Liver (tissue), 9 donors: ENCODE measurements around the gene CCDC93. TPM values are rescaled to one million over a fixed set of nuclear protein-coding genes. Genes with fewer than 3 reads are reported as not detected.

Source experiments
- DNase-seq: peaks from one replicate; pipeline ENCODE4 v3.0.0-alpha.2; 2017; ENCODE audit warnings: low spot score
- H3K27ac ChIP-seq, 2 donors: one replicate each; pipeline ENCODE4 v1.7.0; 2013; ENCODE audit warnings: inconsistent platforms in 2 of 2, low read length in 2 of 2, control low read depth in 1 of 2, low read depth in 1 of 2, mild to moderate bottlenecking in 1 of 2
- H3K27me3 ChIP-seq, 4 donors: one replicate each; pipeline versions ENCODE4 v1.6.1 to v1.7.0; 2013; ENCODE audit warnings: low read length in 3 of 4, inconsistent platforms in 1 of 4, mild to moderate bottlenecking in 1 of 4, moderate library complexity in 1 of 4; ENCODE audit not compliant: control insufficient read depth in 4 of 4, insufficient read depth in 4 of 4
- H3K36me3 ChIP-seq, 4 donors: one replicate each; pipeline versions ENCODE4 v1.6.1 to v1.7.0; 2013; ENCODE audit warnings: low read length in 3 of 4, mild to moderate bottlenecking in 3 of 4, low read depth in 1 of 4, moderate library complexity in 1 of 4; ENCODE audit not compliant: control insufficient read depth in 4 of 4, insufficient read depth in 3 of 4
- H3K4me1 ChIP-seq, 4 donors: one replicate each; pipeline versions ENCODE4 v1.6.1 to v1.7.0; 2013; ENCODE audit warnings: low read length in 3 of 4, mild to moderate bottlenecking in 3 of 4, moderate library complexity in 1 of 4; ENCODE audit not compliant: control insufficient read depth in 4 of 4, insufficient read depth in 4 of 4
- H3K4me3 ChIP-seq, 3 donors: one replicate each; pipeline versions ENCODE4 v1.6.1 to v1.7.0; 2013; ENCODE audit warnings: low read length in 3 of 3, control low read depth in 1 of 3, low read depth in 1 of 3, mild to moderate bottlenecking in 1 of 3
- H3K9ac ChIP-seq, 2 donors: one replicate each; pipeline ENCODE4 v1.7.0; 2013; ENCODE audit warnings: low read length in 2 of 2, mild to moderate bottlenecking in 2 of 2, moderate library complexity in 2 of 2, control low read depth in 1 of 2, low read depth in 1 of 2
- H3K9me3 ChIP-seq, 4 donors: one replicate each; pipeline versions ENCODE4 v1.6.1 to v1.7.0; 2013; ENCODE audit warnings: low read length in 3 of 4; ENCODE audit not compliant: control insufficient read depth in 4 of 4
- EGR1 ChIP-seq, 2 donors: IDR thresholded peaks; 2 replicates each; pipeline ENCODE4 v1.6.1; 2016 to 2018; ENCODE audit warnings: antibody characterized with exemption in 2 of 2, low read depth in 2 of 2
- FOXA1 ChIP-seq: IDR thresholded peaks from 2 replicates; pipeline ENCODE4 v1.6.1; 2016; ENCODE audit warnings: antibody characterized with exemption
- FOXA2 ChIP-seq: IDR thresholded peaks from 2 replicates; pipeline ENCODE4 v1.6.1; 2016; ENCODE audit warnings: antibody characterized with exemption
- GABPA ChIP-seq, 2 donors: IDR thresholded peaks in 1 of 2; conservative IDR thresholded peaks in 1 of 2; 2 replicates each; pipeline ENCODE4 v1.6.1; 2016; ENCODE audit warnings: antibody characterized with exemption in 2 of 2, mild to moderate bottlenecking in 1 of 2, moderate library complexity in 1 of 2
- HNF4A ChIP-seq, 2 donors: conservative IDR thresholded peaks; 2 replicates each; pipeline ENCODE4 v1.6.1; 2016; ENCODE audit warnings: antibody characterized with exemption in 2 of 2, mild to moderate bottlenecking in 2 of 2
- HNF4G ChIP-seq: IDR thresholded peaks from 2 replicates; pipeline ENCODE4 v1.6.1; 2016; ENCODE audit warnings: antibody characterized with exemption
- JUND ChIP-seq, 2 donors: IDR thresholded peaks; 2 replicates each; pipeline ENCODE4 v1.6.1; 2016; ENCODE audit warnings: antibody characterized with exemption in 2 of 2
- NR2F2 ChIP-seq: IDR thresholded peaks from 2 replicates; pipeline ENCODE4 v1.6.1; 2016; ENCODE audit warnings: antibody characterized with exemption
- RAD21 ChIP-seq, 2 donors: IDR thresholded peaks; 2 replicates each; pipeline ENCODE4 v1.6.1; 2016; ENCODE audit warnings: antibody characterized with exemption in 2 of 2, mild to moderate bottlenecking in 2 of 2
- RXRA ChIP-seq, 2 donors: IDR thresholded peaks; 2 replicates each; pipeline ENCODE4 v1.6.1; 2017 to 2018; ENCODE audit warnings: antibody characterized with exemption in 2 of 2, mild to moderate bottlenecking in 1 of 2
- SP1 ChIP-seq: IDR thresholded peaks from 2 replicates; pipeline ENCODE4 v1.6.1; 2018; ENCODE audit warnings: antibody characterized with exemption, mild to moderate bottlenecking
- TAF1 ChIP-seq: conservative IDR thresholded peaks from 2 replicates; pipeline ENCODE4 v1.6.1; 2016; ENCODE audit warnings: antibody characterized with exemption, mild to moderate bottlenecking
- YY1 ChIP-seq: IDR thresholded peaks from 2 replicates; pipeline ENCODE4 v1.6.1; 2016; ENCODE audit warnings: antibody characterized with exemption, mild to moderate bottlenecking
- WGBS: extraction: QIAGEN DNeasy Blood & Tissue Kit; methylation state at CpG from one replicate; pipeline ENCODE4 v1.1.7; 2013; 5-methylcytosine and 5-hydroxymethylcytosine counted together
- polyA plus RNA-seq, 2 donors: library from polyadenylated mRNA; stranded (reverse) in 1 of 2; unstranded in 1 of 2; fragments of 200-250 nt in 1 of 2; fragments of >200 nt in 1 of 2; fragmentation: Nextera tagmentation in 1 of 2; extraction: Ambion mirVana in 1 of 2; gene quantifications; one replicate each; pipeline versions ENCODE4 v1.2.1 to v1.2.3, GENCODE V29; 2013 to 2015
- total RNA-seq, 2 donors: library from RNA; depleted of rRNA; stranded (reverse); fragments of >200 nt; gene quantifications; one replicate each; pipeline ENCODE4 v1.2.3, GENCODE V29; 2014
- TF ChIP-seq, protein P1 (sequence below): IDR thresholded peaks from 2 replicates; pipeline ENCODE4 v1.6.1; 2016; ENCODE audit warnings: antibody characterized with exemption, mild to moderate bottlenecking
- TF ChIP-seq, protein P2 (sequence below): IDR thresholded peaks from 2 replicates; pipeline ENCODE4 v1.6.1; 2016; ENCODE audit warnings: antibody characterized with exemption
- TF ChIP-seq, protein P3 (sequence below): IDR thresholded peaks from 2 replicates; pipeline ENCODE4 v1.6.1; 2016; ENCODE audit warnings: antibody characterized with exemption
- TF ChIP-seq, protein P4 (sequence below): fragments of 150-350 bp; IDR thresholded peaks from 2 replicates; pipeline ENCODE4 v1.5.1; 2017; ENCODE audit warnings: improper control_type of control experiment, low read depth, low read length; ENCODE audit not compliant: missing input control
- TF ChIP-seq, protein P5 (sequence below): IDR thresholded peaks from 2 replicates; pipeline ENCODE4 v1.6.1; 2016; ENCODE audit warnings: antibody characterized with exemption
- donor health status: healthy.
- donor health status: healthy.
- donor health status: healthy.
- donor health status: healthy.
- donor health status: healthy.

The CCDC93 gene
- total and polyA plus RNA-seq, 4 donors = 4.0 to 14.2 (median 8.5) TPM

DNA sequence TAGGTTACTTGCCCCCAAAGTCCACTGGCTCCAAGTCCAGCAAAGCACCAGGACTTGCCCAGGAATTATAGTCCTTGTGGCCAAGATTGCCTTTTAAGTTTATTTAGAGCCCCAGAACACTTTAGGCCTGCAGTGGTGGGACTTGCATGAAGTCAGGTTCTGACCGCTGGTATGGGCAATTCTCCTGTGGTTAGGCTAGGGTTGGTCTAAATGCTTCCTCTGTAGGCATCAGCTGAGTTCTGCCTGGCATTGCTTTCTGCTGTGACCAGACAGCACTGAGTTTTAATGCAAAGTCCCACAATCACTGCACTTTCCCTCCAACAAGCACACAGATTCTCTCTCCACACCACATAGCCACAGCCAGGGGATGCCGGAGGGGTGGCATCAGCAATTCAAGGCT lies 134.9 kb downstream of the CCDC93 start (continued):
- TF ChIP-seq, protein P1, sequence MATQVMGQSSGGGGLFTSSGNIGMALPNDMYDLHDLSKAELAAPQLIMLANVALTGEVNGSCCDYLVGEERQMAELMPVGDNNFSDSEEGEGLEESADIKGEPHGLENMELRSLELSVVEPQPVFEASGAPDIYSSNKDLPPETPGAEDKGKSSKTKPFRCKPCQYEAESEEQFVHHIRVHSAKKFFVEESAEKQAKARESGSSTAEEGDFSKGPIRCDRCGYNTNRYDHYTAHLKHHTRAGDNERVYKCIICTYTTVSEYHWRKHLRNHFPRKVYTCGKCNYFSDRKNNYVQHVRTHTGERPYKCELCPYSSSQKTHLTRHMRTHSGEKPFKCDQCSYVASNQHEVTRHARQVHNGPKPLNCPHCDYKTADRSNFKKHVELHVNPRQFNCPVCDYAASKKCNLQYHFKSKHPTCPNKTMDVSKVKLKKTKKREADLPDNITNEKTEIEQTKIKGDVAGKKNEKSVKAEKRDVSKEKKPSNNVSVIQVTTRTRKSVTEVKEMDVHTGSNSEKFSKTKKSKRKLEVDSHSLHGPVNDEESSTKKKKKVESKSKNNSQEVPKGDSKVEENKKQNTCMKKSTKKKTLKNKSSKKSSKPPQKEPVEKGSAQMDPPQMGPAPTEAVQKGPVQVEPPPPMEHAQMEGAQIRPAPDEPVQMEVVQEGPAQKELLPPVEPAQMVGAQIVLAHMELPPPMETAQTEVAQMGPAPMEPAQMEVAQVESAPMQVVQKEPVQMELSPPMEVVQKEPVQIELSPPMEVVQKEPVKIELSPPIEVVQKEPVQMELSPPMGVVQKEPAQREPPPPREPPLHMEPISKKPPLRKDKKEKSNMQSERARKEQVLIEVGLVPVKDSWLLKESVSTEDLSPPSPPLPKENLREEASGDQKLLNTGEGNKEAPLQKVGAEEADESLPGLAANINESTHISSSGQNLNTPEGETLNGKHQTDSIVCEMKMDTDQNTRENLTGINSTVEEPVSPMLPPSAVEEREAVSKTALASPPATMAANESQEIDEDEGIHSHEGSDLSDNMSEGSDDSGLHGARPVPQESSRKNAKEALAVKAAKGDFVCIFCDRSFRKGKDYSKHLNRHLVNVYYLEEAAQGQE = no peak

DNA sequence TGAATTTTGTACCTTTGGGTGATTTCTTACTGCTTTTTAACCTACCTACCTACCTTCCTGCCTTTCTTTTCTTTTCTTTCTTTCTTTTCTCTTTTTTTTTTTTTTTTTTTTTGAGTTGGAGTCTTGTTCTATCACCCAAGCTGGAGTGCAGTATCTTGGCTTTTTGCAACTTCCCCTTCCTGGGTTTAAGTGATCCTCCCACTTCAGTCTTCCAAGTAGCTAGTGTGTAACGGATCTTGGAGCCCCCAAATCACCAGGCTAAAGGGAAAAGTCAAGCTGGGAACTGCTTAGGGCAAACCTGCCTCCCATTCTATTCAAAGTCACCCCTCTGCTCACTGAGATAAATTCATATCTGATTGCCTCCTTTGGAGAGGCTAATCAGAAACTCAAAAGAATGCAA lies 138.1 kb downstream of the CCDC93 start:
- H3K9me3 ChIP-seq = no peaks in the 10 kb centered on the region
- TF ChIP-seq JUND (IDR thresholded peaks at IDR 0.05) (no peak), YY1 (no peak), RAD21 (IDR thresholded peaks at IDR 0.05) (no peak), EGR1 (IDR thresholded peaks at IDR 0.05; ENCODE audit: low read depth in 2 of 2) (no peak), RXRA (IDR thresholded peaks at IDR 0.05) (no peak), NR2F2 (no peak), TAF1 (no peak), SP1 (no peak), FOXA2 (no peak), GABPA (IDR thresholded peaks at IDR 0.05 in 1 of 2, conservative IDR thresholded peaks at IDR 0.05 in 1 of 2) (no peak), HNF4A (conservative IDR thresholded peaks at IDR 0.05) (no peak), HNF4G (no peak), FOXA1 (no peak)
- TF ChIP-seq, protein P2, sequence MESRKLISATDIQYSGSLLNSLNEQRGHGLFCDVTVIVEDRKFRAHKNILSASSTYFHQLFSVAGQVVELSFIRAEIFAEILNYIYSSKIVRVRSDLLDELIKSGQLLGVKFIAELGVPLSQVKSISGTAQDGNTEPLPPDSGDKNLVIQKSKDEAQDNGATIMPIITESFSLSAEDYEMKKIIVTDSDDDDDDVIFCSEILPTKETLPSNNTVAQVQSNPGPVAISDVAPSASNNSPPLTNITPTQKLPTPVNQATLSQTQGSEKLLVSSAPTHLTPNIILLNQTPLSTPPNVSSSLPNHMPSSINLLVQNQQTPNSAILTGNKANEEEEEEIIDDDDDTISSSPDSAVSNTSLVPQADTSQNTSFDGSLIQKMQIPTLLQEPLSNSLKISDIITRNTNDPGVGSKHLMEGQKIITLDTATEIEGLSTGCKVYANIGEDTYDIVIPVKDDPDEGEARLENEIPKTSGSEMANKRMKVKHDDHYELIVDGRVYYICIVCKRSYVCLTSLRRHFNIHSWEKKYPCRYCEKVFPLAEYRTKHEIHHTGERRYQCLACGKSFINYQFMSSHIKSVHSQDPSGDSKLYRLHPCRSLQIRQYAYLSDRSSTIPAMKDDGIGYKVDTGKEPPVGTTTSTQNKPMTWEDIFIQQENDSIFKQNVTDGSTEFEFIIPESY = no peak
- TF ChIP-seq, protein P1 = no peak
- TF ChIP-seq, protein P3, sequence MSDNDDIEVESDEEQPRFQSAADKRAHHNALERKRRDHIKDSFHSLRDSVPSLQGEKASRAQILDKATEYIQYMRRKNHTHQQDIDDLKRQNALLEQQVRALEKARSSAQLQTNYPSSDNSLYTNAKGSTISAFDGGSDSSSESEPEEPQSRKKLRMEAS = no peak
- TF ChIP-seq, protein P4, sequence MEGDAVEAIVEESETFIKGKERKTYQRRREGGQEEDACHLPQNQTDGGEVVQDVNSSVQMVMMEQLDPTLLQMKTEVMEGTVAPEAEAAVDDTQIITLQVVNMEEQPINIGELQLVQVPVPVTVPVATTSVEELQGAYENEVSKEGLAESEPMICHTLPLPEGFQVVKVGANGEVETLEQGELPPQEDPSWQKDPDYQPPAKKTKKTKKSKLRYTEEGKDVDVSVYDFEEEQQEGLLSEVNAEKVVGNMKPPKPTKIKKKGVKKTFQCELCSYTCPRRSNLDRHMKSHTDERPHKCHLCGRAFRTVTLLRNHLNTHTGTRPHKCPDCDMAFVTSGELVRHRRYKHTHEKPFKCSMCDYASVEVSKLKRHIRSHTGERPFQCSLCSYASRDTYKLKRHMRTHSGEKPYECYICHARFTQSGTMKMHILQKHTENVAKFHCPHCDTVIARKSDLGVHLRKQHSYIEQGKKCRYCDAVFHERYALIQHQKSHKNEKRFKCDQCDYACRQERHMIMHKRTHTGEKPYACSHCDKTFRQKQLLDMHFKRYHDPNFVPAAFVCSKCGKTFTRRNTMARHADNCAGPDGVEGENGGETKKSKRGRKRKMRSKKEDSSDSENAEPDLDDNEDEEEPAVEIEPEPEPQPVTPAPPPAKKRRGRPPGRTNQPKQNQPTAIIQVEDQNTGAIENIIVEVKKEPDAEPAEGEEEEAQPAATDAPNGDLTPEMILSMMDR = no peak
- TF ChIP-seq, protein P5, sequence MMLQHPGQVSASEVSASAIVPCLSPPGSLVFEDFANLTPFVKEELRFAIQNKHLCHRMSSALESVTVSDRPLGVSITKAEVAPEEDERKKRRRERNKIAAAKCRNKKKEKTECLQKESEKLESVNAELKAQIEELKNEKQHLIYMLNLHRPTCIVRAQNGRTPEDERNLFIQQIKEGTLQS = no peak
- WGBS = 38% methylated on average over 1 of the region's 1 CpG
- DNase-seq = no peak
- H3K4me3 ChIP-seq = no peak overlapping the region
- H3K4me1 ChIP-seq = no peaks in the 10 kb centered on the region
- H3K9ac ChIP-seq = no peak overlapping the region
- peaks cover 0 to 4% (median 0%) of the 10 kb centered on the region in 4 donors for H3K27me3 ChIP-seq
- H3K27ac ChIP-seq = no peak overlapping the region
- H3K36me3 ChIP-seq = no peaks in the 10 kb centered on the region
